ENCODE results near the gene LRG1.
"Not testable (repeated sequence)": the region's sequence is repeated elsewhere in the genome, so short reads cannot be mapped to it uniquely, and the experiment has no call there.

The LRG1 gene

GRCh38 chr19:4566402-4567051, 26.7 kb upstream of the LRG1 start:
- H3K4me3 ChIP-seq (ENCODE audit: low read depth, low read length) = no peak overlapping the region
- no peak for TF ChIP-seq CTCF (IDR thresholded peaks at IDR 0.05; ENCODE audit: borderline replicate concordance, insufficient read depth, low read depth, low read length)

- H3K4me3 ChIP-seq (ENCODE audit: low read depth, low read length) = not testable (repeated sequence)
These were observed 23.7 kb upstream of the LRG1 start for GRCh38 chr19:4563562-4563961.

- not testable (repeated sequence) for H3K4me3 ChIP-seq (ENCODE audit: low read depth, low read length)
These were observed 22.2 kb upstream of the LRG1 start for GRCh38 chr19:4562085-4562484.

GRCh38 chr19:4559569-4559968, 19.7 kb upstream of the LRG1 start, which contains the start of gene SEMA6B:
TSS of gene SEMA6B (minus strand) at chr19:4559684. CDS start at chr19:4558457, 1,227 bp downstream.
- no peak within 1 kb of the TSS for H3K4me3 ChIP-seq (ENCODE audit: low read depth, low read length)
- TF ChIP-seq CTCF (IDR thresholded peaks at IDR 0.05; ENCODE audit: borderline replicate concordance, insufficient read depth, low read depth, low read length) = no peak

- H3K4me3 ChIP-seq (ENCODE audit: low read depth, low read length) = no peak overlapping the region
- TF ChIP-seq CTCF (IDR thresholded peaks at IDR 0.05; ENCODE audit: borderline replicate concordance, insufficient read depth, low read depth, low read length) = peak; percentile 98
These were observed 18.4 kb upstream of the LRG1 start for GRCh38 chr19:4557971-4558941.

GRCh38 chr19:4557144-4557970, 17.5 kb upstream of the LRG1 start:
- TF ChIP-seq CTCF (IDR thresholded peaks at IDR 0.05; ENCODE audit: borderline replicate concordance, insufficient read depth, low read depth, low read length) = peak; percentile 45; the same call in 1 of the 2 replicates
- no peak overlapping the region for H3K4me3 ChIP-seq (ENCODE audit: low read depth, low read length)

GRCh38 chr19:4556597-4557127, 16.8 kb upstream of the LRG1 start:
- no peak for TF ChIP-seq CTCF (IDR thresholded peaks at IDR 0.05; ENCODE audit: borderline replicate concordance, insufficient read depth, low read depth, low read length)
- no peak overlapping the region for H3K4me3 ChIP-seq (ENCODE audit: low read depth, low read length)
